ENCODE data around the gene DSTN.

Gene DSTN

GRCh38 chr20:17570347-17571152 is 675 bp downstream of the DSTN start:
- peaks cover 0 to 49% (median 25%) of the 10 kb centered on the region in 4 donors for H3K4me1 ChIP-seq
- DNase-seq, result peak; percentile 59 to 80
- no peaks in the 10 kb centered on the region for H3K9me3 ChIP-seq
- TF ChIP-seq CTCF (IDR thresholded peaks at IDR 0.05), result peak in 1 of 2 experiments; percentile 10
- peak overlapping the region; percentile 85 to 93 for H3K4me3 ChIP-seq
- H3K27me3 ChIP-seq, result no peaks in the 10 kb centered on the region
- peak overlapping the region; percentile 99 to 100 for H3K27ac ChIP-seq
- peaks cover 0 to 18% (median 10%) of the 10 kb centered on the region in 3 donors for H3K36me3 ChIP-seq
- intact Hi-C loops (cut with DNase I; ENCODE audit: low total_unique reads), result no loop called here

- H3K27ac ChIP-seq, result peak overlapping the region; percentile 99 to 100
- peak overlapping the region; percentile 85 to 93 for H3K4me3 ChIP-seq
- intact Hi-C loops (cut with DNase I; ENCODE audit: low total_unique reads), result no loop called here
- no peaks in the 10 kb centered on the region for H3K27me3 ChIP-seq
- no peak for DNase-seq
- H3K4me1 ChIP-seq, result peaks cover 0 to 49% (median 28%) of the 10 kb centered on the region in 4 donors
- no peak for TF ChIP-seq CTCF (IDR thresholded peaks at IDR 0.05)
- peaks cover 0 to 24% (median 12%) of the 10 kb centered on the region in 3 donors for H3K36me3 ChIP-seq
- no peaks in the 10 kb centered on the region for H3K9me3 ChIP-seq
Measured at GRCh38 chr20:17571153-17571527, 1.3 kb downstream of the DSTN start.

GRCh38 chr20:17572034-17572638 is 2.3 kb downstream of the DSTN start:
- no peak for TF ChIP-seq CTCF (IDR thresholded peaks at IDR 0.05)
- peaks cover 0 to 49% (median 21%) of the 10 kb centered on the region in 4 donors for H3K4me1 ChIP-seq
- intact Hi-C loops (cut with DNase I; ENCODE audit: low total_unique reads), result no loop called here

GRCh38 chr20:17573463-17573862 is 3.6 kb downstream of the DSTN start:
- intact Hi-C loops (cut with DNase I; ENCODE audit: low total_unique reads), result no loop called here
- Histone ChIP-seq H3K9me3 (no peaks in the 10 kb centered on the region), H3K36me3 (peaks cover 0 to 31% (median 12%) of the 10 kb centered on the region in 3 donors), H3K27ac (peak overlapping the region; percentile 99 to 100), H3K4me1 (peaks cover 0 to 49% (median 14%) of the 10 kb centered on the region in 4 donors), H3K4me3 (peak overlapping the region; percentile 85 to 93), H3K27me3 (no peaks in the 10 kb centered on the region)
- no peak for DNase-seq
- no peak for TF ChIP-seq CTCF (IDR thresholded peaks at IDR 0.05)

More at GRCh38 chr20:17572034-17572638, 2.3 kb downstream of the DSTN start:
- Histone ChIP-seq H3K27ac (peak overlapping the region; percentile 99 to 100), H3K4me3 (peak overlapping the region; percentile 85 to 93), H3K9me3 (no peaks in the 10 kb centered on the region), H3K36me3 (peaks cover 0 to 24% (median 12%) of the 10 kb centered on the region in 3 donors), H3K27me3 (no peaks in the 10 kb centered on the region)
- no peak for DNase-seq

GRCh38 chr20:17576215-17576614 is 6.3 kb downstream of the DSTN start:
- H3K4me1 ChIP-seq, result peaks cover 0 to 72% (median 39%) of the 10 kb centered on the region in 4 donors
- intact Hi-C loops (cut with DNase I; ENCODE audit: low total_unique reads), result loop anchor here (5.0 kb wide), 1 partner anchor 36 kb away; no protein-coding TSS in a partner anchor
- no peaks in the 10 kb centered on the region for H3K9me3 ChIP-seq
- TF ChIP-seq CTCF (IDR thresholded peaks at IDR 0.05), result no peak
- peak overlapping the region; percentile 85 to 93 for H3K4me3 ChIP-seq
- peak overlapping the region; percentile 30 to 99 for H3K27ac ChIP-seq
- peaks cover 8 to 36% (median 17%) of the 10 kb centered on the region in 3 donors for H3K36me3 ChIP-seq
- no peak for DNase-seq
- H3K27me3 ChIP-seq, result no peaks in the 10 kb centered on the region
